SHP77 (cell line): Measurements from ENCODE around the gene NGDN.
A peak's percentile ranks its signal among the peaks of the same experiment; 100 is the strongest.

Source experiments
- DNase-seq, 2 experiments: peaks; one replicate each; lab custom pipeline; 2025; lab: John Stamatoyannopoulos, UW

NGDN gene

DNA sequence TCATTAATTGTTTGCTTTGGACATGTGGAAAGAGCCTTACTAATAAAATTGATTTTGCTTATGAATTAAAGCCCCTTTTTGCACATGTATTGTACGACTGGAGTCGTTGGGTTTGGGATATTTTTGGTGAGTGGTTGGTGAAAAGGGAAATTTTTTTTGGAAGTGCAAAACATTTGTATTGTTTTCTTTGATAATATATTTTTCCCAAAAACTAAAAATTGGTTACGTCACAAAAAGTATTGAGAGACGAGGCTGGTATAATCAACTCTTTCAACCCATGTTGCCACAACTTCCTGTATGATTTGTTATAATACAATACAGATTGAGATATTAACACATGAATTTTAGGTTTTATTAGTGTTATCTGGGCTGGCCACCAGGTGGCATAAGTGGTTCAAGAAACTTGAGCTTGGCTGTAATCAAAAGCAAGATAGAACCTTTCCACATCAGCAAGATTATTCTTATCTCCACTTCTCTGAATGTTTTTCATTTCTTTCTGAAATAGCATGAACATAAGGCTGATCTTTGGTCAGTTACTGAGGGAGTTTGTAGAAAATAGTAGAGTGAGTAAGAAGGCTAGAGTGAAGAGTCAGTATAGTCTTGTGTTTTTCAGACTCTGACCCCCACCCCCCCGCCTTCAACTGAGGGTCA, 8.7 kb downstream of the NGDN start:
- peak; percentile 37 to 64 for DNase-seq

DNA sequence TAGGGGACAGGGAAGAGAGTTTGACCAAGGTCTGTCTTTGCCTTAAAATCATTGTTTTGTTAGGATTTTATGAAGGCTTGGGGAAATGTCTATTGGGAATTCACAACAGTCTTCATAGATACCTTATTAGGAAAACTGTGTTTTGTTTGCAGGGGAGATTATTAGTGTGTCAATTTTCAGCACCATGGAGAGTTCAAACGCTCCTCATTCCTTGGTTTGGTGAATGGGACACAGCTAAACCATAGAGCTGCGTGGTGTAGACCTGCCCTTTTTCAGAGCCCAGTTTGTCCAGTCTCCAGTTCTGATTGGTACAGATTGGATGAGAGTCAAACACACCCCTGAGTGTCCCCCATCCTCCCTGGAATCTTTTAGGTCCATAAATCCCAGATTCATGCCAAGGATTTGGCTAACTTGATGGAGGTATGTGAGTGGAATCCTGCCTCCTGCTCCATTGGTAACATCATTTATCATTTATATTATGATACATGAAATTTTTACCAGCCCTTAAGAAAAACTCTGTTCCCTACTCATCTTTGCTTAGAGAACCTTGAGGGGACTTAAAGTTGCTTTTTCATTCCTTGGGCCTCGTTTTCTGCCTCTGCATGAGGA, 12.0 kb downstream of the NGDN start:
- no peak for DNase-seq

DNA sequence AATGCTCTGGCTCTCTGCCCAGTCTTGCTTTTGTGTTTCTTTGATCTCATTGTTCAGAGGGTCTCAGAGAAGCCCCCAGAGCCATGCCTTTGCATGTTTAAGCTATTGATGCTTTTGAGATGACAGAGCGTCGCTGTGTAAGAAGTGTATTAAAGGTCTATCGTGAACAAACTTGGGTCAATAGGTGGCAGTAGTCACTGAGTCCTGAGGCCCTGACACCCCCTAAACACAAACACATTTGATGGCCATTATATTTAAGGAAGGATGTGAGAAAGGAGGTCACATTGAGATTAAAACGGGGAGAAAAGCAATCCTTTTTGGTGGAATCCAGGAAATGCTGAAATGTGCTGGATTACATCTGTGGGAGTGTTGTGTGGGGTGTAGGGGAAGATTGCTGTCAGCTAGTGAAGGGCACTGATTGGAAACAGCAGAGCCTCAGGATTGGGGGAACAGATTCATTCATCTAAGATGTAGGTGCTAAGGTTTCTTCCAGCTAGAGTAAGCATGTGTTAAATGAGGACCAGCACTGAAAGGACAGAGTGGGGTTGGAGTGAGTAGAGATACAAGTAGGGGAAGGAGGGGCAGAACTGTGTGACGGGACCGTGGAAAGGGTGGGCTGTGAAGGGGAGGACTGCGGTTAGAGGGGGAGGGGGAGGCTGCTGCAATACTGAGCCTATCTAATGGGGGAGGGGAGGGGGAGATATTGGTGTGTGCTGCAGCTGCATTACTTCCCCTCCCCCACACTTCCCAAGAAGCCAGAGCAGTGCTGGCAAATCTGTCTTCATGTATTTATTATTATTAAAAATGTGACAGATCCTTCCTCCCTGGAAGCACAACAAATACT, 12.7 kb downstream of the NGDN start:
- DNase-seq = peak; percentile 1 to 25

DNA sequence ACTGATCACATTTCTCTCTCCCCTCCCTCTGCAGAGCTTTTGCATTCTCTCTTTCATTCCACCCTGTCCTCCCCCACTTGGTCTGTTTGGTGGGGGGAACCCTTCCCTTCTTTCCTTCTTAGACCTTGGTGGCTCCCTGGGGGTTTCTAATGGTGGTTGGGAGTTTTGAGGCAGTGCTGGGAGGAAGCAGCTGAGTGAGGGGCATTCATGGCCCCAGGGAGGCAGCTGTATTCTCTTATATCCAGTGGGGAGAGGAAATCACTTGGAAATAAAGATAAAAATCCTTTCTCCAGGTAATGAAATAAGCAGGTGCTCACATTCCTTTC, 13.3 kb downstream of the NGDN start:
- DNase-seq = no peak

DNA sequence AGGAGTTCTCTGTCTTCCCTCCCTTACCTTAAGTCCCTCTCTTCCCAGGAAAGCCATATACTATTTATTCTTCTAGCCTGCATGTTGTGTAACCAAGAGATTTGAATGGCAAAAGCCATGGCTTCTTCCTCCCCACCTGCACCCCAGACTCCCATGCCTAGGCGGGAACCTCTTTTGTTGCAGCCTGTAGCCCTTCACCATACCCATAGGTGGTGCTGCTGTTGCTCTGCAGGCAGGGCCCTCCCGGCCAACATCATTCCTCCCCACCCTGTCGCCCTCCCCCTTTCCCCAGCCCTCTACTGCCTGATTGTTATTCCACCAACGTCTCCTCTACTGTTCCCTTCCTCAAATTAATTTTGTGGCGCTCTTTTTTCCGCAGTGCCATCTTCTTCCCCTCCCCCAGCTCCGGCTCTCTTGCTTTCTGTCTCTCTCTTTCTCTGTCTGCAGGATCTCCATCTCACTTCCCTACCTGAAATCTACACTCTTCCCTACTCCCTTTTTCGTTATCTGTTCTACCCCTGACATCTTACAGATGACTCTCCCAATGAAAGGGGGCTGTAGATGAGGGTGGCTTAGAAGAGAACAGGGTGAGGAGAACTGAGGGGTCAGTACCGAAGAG, 13.8 kb downstream of the NGDN start:
- peak; percentile 85 to 89 for DNase-seq

DNA sequence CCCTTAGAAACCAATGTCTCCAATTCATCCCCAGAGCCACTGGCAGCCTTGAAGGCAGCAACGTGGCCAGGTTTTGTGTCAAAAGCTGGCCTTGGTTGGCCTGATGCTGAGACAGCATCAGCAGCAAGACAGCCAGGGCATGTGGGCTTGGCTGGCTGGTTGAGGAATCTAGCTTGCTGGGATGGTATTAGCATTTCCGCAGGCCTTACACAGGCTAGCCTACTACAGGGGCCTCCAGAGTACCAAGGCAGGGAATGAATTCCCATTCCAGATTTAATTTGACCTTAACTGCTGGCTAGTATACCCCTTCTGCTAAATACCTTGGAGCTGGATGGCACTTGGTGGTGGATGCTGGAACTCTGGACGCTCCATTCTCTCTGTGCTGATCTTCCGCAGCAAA, 15.8 kb downstream of the NGDN start:
- no peak for DNase-seq

DNA sequence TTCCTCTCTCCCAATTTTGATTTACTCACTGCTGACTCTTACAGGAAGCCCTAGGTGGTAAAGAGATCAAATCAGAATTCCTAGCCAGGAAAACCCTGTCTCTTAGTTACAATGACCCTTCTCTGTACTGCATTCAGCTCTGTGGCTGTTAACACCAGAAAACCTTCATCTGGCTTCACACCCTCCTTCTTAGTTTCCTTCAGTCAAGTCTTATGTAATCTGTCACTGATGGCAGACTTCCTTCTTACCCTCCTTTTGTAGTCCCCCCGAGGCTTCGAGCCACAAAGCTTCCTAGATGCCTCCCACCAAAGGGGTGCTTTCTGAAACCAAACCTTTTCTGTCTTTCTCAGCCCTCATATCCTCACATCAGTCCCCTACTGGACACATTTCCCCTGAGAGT, 16.5 kb downstream of the NGDN start:
- DNase-seq = no peak

DNA sequence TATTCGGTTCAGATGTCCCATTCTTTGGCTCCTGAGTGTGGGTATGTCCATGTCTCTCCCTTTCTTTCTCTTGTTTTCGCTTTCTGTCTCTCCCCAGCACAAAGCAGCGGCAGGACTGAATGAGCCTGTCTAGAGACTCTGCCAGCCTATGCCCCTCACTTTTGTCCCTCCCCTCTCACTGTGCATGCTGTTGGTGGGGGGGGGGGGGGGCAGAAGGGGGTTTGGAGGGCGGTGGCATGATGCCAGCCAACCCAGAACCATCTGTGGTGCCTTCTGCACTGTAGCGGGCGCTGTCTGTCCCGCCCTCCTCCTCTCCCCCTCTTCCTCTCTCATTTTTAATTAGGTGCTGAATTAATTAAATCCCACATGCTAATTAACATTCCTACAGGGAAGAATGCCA, 17.7 kb downstream of the NGDN start:
- DNase-seq = no peak

DNA sequence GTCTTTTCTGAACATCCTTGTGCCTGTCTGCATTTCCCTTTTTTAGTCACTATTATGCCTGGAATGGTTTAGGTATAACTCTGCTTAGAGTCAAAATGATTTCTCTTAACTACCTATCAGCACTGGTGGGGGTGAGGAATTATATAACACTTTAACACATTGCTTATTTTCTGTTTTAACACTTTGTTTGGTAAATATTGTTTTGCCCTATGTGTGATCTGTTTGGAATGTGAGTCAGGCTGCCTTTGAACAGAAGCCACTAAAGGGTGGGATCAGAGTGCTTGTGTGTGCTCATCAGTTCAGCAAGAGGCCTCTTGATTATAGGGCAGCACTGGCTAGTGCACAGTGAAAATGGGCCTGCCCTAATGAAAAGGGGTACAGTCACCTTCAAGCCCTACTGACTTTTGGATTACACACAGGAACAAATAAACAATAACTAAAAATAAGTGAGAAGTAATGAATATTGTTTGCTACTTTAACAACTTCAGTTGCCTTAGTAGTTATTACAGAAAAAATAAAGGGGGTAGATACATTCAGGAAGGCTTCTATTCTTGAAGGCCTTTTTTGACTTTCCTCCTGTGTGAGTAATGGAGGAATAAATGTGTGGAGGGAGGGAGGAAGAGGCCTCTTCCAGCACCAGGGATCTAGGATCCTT, 23.2 kb downstream of the NGDN start:
- no peak for DNase-seq

DNA sequence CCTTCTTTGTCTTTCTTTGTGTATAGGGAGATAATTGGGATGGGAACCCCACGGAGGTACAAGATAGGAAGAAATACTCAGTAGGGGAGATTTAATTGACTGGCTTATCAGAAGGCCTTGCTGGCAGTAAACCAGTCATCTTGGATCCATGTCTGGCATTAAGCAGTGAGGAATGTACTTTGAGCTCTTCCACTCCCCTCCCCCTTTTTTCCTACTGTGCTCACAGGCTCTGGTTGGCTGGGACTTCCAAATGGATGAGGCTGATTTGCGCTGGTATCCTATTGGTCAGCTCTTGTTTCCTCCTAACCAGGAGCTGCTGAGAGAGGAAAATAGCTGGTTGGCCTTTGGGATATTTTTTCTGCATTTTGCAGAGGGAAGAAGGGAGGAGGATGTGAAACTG, 24.7 kb downstream of the NGDN start:
- no peak for DNase-seq

DNA sequence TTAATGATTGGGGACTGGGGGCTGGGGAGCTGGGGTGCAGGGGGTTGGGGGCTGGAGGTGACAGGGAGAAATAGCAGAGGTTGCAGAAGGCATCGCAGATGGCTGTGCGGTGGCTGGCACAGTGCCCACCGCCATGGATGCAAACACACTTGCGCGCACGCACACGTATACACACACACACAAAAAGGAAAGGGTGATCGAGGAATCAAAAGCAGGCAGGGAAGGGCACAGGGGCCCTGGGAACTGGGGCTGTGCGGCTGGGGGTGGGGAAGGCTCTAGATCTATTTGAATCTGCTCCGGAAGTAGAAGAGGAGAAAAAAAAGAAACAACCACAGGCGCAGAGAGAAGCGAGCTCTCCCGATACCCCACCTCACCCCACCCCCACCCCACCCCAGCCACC, 42.7 kb downstream of the NGDN start:
- DNase-seq = peak; percentile 78 to 83

DNA sequence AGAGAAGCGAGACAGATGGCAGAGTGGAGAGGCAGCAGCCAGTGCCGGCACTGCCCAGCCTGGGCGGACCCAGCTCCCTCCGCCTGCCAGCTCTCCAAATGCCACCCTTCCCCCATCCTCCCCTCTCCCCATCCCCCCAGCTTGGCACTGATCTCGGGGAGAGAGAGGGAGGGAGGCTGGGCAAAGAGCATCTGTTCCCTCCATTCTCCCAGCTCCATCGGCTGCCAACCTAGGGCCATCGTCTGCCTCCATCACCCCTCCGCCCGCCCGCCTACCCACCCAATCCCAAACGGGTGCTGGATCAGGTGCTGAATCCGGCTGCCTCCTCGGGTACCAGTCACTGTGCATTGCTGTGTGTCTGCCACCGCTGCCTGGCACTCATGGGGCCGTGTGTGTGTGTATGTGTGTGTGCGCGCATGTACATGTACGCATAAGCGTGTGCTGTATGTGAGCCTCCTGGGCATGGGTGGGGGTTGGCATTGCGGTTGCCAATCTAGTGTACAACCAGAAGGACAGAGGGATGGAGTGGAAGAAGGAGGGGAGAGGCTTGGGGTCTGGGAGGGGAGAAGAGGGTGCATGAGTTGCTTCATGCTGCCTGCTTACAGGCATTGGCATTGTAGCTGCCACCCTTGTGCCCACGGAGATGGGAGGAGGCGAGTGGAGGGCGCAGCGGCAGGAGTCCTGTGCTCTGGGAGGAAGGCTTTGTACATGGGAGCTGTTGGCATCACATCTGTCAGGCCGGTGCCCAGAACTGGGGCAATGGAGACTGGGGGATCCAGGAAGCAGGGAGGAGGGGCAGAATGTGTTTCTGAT, 43.7 kb downstream of the NGDN start:
- peak; percentile 19 to 58 for DNase-seq

DNA sequence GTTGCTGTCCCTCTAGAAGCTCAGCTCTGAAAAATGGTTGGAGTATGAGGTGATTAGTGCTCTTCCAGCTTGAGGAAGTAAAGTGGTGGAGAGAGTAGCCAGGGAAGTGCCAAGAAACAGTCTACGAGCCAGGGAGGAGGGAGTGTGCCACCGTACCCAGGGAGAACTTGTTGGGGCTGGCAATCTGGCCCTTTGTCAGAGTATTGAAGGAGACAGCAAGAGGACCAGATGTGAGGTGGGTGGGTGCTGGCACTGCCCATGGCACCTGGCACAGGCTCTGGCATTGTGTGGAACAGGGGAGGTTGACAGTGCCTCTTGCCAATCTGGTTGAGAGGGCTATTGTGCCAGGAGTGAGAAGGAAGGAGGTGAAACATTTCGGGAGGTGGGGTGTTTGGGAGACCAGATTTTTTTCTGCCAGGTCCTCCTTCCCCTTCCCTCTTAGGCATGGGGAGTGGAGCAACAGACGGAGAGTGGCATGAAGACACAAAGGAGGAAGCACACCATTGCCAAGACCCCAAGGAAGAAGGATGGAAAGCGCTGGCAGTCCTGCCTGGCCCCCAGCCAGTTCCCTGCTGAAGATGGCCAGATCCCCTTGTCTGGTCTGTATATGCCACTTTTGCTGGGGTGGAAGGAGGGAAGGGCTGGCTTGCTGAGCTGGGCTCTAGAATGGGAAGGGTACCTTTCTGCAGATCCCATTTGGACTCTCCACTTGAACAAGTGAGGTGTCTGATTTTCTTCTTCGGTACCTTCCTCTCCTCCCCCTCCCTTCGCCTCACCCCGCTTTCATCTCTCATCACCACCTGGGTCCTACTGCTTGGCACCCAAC, 44.5 kb downstream of the NGDN start:
- DNase-seq = no peak

DNA sequence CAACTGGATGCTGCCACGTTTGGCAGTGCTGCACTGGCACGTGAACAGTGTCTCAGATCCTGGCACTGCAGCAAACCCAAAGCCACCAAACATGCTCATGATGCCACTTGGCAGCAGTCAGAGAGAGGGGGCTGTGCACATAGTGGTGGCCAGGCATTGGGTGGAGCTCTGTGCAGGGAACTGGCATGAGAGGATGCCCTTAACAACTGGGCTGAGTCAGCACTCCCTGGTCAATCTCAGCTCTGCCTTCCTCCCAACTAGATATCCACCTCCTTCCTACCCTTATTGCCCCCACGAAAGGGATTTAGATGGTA, 45.1 kb downstream of the NGDN start:
- no peak for DNase-seq

DNA sequence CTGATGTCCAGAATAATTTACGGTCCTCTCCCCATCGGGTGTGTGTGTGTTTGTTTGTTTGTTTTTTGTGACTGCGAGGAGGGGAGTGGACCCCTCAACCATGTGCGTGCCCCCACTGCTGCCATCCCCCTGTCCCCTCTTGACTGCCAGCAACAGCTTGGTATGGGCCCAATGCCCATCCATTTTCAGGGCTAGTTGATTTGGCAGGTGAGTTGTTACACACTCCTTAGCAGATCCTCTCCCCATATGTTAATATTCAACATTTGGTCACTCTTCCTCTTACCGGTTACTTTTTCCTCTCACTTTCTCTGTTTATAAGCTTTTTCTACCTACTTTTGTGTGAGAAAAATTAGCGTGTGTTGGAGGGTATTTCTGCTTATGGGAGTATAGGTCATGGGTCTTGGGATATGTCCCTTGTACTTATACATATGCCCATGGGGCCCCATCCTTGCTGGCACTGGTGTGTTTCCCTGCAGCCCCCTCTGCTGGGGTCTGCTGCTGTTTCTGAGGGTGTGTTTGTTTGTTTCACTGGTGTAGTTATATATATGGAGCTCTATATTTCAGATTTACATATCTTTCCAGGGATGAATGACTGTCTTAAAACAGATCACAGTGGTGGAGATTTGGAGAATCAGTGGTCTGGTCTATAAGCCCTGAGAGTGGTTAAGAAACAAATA, 48.3 kb downstream of the NGDN start:
- DNase-seq = no peak

DNA sequence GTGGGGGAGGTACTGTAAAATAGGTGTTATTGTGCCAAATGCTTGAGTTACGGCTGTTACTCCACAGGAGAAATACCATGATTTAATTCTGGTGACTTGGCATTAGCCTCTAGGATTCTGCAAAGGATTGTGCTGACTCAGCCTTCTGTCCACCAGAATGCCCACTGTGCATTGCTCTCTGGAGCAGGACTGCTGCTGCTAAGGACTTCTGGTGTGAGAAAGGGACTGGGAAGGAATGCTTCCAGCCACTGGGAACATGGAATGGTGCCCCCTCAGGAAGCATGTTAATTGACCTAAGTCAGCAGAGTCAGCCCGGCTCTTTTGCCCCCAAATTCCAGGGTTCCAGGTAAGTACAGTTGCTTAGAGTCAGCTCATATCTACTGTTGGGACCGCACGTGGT, 49.2 kb downstream of the NGDN start:
- no peak for DNase-seq

DNA sequence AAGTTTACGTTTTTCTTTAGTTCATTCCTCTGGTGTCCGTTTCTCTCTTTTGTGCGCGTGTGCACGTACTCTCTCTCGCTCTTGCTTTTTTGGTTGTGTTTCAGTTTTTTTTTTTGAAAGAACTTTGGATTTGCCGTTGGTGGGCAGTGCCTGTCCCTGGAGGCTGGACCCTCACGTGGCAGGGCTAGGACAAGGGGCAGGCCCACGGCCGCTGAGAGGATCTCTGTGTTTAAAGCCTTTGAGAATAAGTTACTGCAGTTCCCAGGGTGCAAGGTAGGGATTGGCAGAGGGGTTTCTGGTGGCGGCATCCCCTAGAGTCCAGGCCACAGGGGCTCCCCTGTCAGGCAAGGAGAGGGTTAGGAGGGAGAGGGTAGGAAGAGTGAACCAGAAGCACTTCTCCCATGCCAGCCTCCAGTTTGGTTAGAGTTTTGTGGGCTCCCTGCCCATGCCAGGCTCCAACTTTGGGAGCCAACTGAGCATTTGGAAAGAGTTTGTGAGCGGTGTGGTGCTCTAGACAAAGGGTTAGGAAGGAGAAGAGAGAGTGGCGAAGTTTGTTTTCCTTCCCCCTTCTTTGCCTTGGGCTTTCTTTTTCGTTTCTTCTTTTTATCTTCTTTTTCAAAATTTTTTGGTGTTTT, 51.5 kb downstream of the NGDN start:
- DNase-seq = no peak

DNA sequence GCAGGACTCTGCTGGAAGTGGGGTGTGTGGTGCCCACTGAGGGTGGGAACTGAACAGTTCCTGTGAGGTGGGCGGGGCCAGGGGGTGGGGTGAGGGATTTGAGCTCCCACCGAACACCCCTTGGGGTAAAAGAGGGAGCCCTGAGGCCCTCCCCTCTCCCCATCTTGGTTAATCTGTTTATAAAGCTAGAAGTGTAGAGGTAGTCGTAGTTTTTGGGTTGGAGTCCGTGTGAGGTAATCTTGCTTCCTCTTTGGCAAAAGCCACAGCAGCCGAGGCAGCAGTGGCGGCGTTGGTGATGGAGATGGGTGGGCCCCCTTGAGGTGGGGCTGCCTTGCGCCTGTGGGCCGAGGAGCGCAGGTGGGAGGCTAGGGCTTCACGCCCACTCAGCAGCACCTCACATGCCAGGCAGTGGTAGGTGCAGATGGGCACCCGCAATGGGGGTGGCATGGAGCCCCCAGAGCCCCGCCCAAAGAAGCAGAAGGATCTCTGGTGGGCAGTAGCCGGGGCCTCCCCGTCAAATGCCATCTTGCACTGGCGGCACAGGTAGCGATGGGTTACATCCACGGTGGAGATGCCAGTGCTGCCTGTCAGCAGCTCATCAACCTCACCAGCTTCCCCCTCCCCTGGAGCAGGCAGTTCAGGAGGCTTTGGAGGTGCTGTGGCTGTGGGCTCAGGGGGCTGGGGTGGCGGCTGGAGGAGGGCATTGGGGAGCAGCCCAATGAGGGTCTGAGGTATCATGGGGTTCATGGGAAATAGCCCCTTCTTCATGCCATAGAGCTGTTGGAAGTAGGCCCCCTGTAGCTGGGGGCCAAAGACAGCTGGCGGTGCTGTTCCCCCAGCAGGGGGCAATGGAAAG, 52.5 kb downstream of the NGDN start:
- DNase-seq = no peak
